Measurements from ENCODE around the gene FHIP1A.

FHIP1A gene

GRCh38 chr4:151434183-151434860, 25.3 kb downstream of the FHIP1A start:
- in situ Hi-C loops (cut with HindIII; ENCODE audit: low sequenced_read_pairs), result no loop called here
- TF ChIP-seq CTCF (IDR thresholded peaks at IDR 0.05; ENCODE audit: low read depth, low read length, missing control alignments), result no peak
- H3K4me3 ChIP-seq (ENCODE audit: low read depth, low read length), result no peak overlapping the region
- peak; percentile 38 for DNase-seq (ENCODE audit: low read depth)

GRCh38 chr4:151436093-151436518, 27.1 kb downstream of the FHIP1A start:
- peak; percentile 36 for DNase-seq (ENCODE audit: low read depth)
- H3K4me3 ChIP-seq (ENCODE audit: low read depth, low read length), result no peak overlapping the region
- in situ Hi-C loops (cut with HindIII; ENCODE audit: low sequenced_read_pairs), result no loop called here
- no peak for TF ChIP-seq CTCF (IDR thresholded peaks at IDR 0.05; ENCODE audit: low read depth, low read length, missing control alignments)

GRCh38 chr4:151437505-151437904, 28.5 kb downstream of the FHIP1A start:
- TF ChIP-seq CTCF (IDR thresholded peaks at IDR 0.05; ENCODE audit: low read depth, low read length, missing control alignments), result no peak
- no peak overlapping the region for H3K4me3 ChIP-seq (ENCODE audit: low read depth, low read length)
- DNase-seq (ENCODE audit: low read depth), result no peak
- in situ Hi-C loops (cut with HindIII; ENCODE audit: low sequenced_read_pairs), result no loop called here

GRCh38 chr4:151438154-151438553, 29.2 kb downstream of the FHIP1A start:
- no peak overlapping the region for H3K4me3 ChIP-seq (ENCODE audit: low read depth, low read length)
- TF ChIP-seq CTCF (IDR thresholded peaks at IDR 0.05; ENCODE audit: low read depth, low read length, missing control alignments), result no peak
- DNase-seq (ENCODE audit: low read depth), result no peak
- in situ Hi-C loops (cut with HindIII; ENCODE audit: low sequenced_read_pairs), result no loop called here

GRCh38 chr4:151439320-151439719, 30.3 kb downstream of the FHIP1A start:
- TF ChIP-seq CTCF (IDR thresholded peaks at IDR 0.05; ENCODE audit: low read depth, low read length, missing control alignments), result no peak
- in situ Hi-C loops (cut with HindIII; ENCODE audit: low sequenced_read_pairs), result no loop called here
- no peak for DNase-seq (ENCODE audit: low read depth)

GRCh38 chr4:151442002-151442401, 33.0 kb downstream of the FHIP1A start:
- in situ Hi-C loops (cut with HindIII; ENCODE audit: low sequenced_read_pairs), result no loop called here
- DNase-seq (ENCODE audit: low read depth), result no peak
- H3K4me3 ChIP-seq (ENCODE audit: low read depth, low read length), result no peak overlapping the region
- TF ChIP-seq CTCF (IDR thresholded peaks at IDR 0.05; ENCODE audit: low read depth, low read length, missing control alignments), result no peak

More at GRCh38 chr4:151439320-151439719, 30.3 kb downstream of the FHIP1A start:
- H3K4me3 ChIP-seq (ENCODE audit: low read depth, low read length), result no peak overlapping the region

Measured in astrocyte of the cerebellum (primary cell).